Femur (tissue), 1 donor: ENCODE measurements around the gene CCDC171.

ENCODE experiments used
- DNase-seq: peaks from one replicate; pipeline ENCODE4 v3.0.0-alpha.2; 2017

Gene CCDC171

GRCh38 chr9:16004613-16005012 is 451.8 kb downstream of the CCDC171 start:
- no peak for DNase-seq

GRCh38 chr9:16010221-16010620 is 457.4 kb downstream of the CCDC171 start:
- DNase-seq: no peak

GRCh38 chr9:16012621-16013020 is 459.8 kb downstream of the CCDC171 start:
- DNase-seq: no peak

GRCh38 chr9:16013366-16013765 is 460.5 kb downstream of the CCDC171 start:
- DNase-seq: no peak

- DNase-seq: no peak
These were observed 461.0 kb downstream of the CCDC171 start for GRCh38 chr9:16013826-16014225.

GRCh38 chr9:16022228-16022627 is 469.4 kb downstream of the CCDC171 start:
- no peak for DNase-seq

GRCh38 chr9:16023446-16023845 is 470.6 kb downstream of the CCDC171 start:
- DNase-seq: no peak
